Coronary artery (tissue), 2 donors: ENCODE data around the gene LCE3E.
"Not testable (repeated sequence)": the region's sequence is repeated elsewhere in the genome, so short reads cannot be mapped to it uniquely, and the experiment has no call there.

Source experiments
- DNase-seq: peaks from one replicate; pipeline ENCODE4 v3.0.0-alpha.2; 2017; ENCODE audit warnings: low spot score
- H3K27ac ChIP-seq, 2 donors: fragments of 200-600 bp; sonication (generic); one replicate each; pipeline ENCODE4 v1.5.1; 2016 to 2019
- H3K4me3 ChIP-seq: fragments of 200-600 bp; sonication (generic); 2 replicates; pipeline ENCODE4 v1.5.1; 2016; ENCODE audit warnings: mild to moderate bottlenecking, moderate library complexity
- TF ChIP-seq, protein P1 (sequence below): fragments of 200-600 bp; sonication (generic); IDR thresholded peaks from one replicate; pipeline ENCODE4 v1.5.1; 2019; ENCODE audit warnings: antibody characterized with exemption

Gene LCE3E

DNA sequence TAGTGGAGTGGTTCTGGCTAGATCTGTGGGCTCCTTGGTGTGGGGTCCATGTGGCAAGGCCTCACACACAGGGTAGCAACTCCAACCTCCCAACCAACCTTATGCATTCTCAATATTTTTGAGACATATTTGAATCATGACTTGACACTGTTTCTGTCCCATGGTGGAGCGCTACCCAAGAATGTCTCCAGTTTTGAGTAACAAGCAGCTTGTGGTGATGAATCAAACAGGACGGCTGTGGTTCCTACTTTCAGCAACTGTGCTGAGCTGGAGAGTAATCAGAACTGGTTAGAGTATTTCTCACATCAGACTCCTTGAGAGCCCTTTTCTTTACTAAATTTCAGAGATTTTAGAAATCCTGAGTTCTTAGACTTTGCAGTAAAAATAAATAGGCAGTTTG is 10.6 kb upstream of the LCE3E start:
- Histone ChIP-seq H3K4me3 (no peak overlapping the region), H3K27ac (no peak overlapping the region)
- TF ChIP-seq, protein P1, sequence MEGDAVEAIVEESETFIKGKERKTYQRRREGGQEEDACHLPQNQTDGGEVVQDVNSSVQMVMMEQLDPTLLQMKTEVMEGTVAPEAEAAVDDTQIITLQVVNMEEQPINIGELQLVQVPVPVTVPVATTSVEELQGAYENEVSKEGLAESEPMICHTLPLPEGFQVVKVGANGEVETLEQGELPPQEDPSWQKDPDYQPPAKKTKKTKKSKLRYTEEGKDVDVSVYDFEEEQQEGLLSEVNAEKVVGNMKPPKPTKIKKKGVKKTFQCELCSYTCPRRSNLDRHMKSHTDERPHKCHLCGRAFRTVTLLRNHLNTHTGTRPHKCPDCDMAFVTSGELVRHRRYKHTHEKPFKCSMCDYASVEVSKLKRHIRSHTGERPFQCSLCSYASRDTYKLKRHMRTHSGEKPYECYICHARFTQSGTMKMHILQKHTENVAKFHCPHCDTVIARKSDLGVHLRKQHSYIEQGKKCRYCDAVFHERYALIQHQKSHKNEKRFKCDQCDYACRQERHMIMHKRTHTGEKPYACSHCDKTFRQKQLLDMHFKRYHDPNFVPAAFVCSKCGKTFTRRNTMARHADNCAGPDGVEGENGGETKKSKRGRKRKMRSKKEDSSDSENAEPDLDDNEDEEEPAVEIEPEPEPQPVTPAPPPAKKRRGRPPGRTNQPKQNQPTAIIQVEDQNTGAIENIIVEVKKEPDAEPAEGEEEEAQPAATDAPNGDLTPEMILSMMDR: no peak
- DNase-seq: no peak

DNA sequence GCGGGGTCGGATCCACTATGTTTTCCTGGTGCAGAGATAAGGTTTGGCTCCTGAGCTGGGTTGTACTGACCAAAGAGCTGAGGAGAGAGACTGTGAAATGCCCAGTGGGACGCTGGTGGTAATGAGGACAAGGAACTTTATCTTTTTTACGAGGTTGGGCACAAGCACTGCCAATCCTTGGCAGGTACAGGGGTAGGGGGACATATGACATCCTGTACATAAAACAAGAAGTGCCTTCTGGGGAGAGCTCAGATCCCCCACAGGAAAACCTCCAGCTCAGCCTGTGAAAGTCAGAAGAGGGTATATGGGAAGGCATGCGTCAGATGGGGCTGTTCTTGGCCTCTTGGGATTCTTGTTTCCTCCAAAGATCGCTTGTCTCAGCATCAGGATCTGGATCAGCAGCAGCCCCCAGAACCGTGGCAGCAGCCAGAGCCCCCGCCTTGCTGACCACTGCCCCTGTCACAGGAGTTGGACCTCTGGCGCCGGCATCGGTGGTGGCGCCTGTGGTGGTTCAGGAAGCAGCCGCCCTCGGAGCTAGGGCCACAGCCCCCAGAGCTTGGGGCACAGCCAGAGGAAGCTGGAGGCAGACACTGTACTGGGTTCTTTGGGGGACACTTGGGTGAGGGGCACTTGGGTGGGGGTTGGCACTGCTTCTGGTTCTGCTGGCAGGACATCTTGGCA is 905 bp downstream of the LCE3E start:
- no peak overlapping the region for H3K27ac ChIP-seq
- TF ChIP-seq, protein P1: no peak
- H3K4me3 ChIP-seq: no peak overlapping the region
- DNase-seq: no peak

DNA sequence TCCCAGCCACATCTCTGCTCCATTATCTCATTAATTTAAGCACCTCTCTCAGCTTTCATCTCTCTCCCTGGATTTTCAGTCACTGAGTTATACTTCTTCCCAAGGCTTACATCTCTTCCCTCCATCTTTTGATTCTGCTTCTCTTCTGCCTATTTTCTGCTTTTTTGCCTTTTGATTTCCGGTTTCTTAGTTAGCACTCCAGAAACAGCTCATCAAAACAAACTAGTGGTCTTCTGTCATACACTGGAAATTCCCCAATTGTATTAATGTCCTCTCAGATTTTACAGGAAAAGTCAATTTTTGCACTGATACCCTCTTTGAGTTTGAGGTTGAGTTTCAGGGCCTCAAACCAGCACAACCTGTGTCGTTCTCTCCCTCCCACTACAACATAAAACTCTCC is 1.5 kb downstream of the LCE3E start:
- no peak for DNase-seq
- Histone ChIP-seq H3K27ac (no peak overlapping the region), H3K4me3 (no peak overlapping the region)
- TF ChIP-seq, protein P1: no peak

DNA sequence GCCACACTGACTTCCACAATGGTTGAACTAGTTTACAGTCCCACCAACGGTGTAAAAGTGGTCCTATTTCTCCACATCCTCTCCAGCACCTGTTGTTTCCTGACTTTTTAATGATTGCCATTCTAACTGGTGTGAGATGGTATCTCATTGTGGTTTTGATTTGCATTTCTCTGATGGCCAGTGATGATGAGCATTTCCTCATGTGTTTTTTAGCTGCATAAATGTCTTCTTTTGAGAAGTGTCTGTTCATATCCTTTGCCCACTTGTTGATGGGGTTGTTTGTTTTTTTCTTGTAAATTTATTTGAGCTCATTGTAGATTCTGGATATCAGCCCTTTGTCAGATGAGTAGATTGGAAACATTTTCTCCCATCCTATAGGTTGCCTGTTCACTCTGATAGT is 18.2 kb downstream of the LCE3E start:
- H3K27ac ChIP-seq, H3K4me3 ChIP-seq, DNase-seq: not testable (repeated sequence)

DNA sequence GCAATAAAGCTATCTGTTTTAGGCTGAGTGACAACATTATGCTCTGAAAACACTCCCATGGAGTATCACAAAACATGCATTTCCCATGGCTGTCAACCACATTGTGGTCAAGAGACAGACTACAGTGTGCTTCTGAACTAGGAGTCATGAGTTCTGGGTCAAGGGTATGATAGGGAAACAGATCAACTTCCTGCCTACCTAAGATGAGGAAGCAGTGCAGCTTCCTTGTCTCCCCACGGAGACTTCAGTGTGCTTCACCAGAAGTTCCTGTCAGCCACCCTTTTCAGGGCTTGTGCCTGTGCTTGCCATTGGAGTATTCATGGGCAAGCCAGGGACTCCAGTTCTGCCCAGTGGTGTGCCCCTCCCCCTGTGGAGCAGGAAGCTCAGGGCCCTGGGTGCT is 19.9 kb downstream of the LCE3E start:
- Histone ChIP-seq H3K27ac (no peak overlapping the region), H3K4me3 (no peak overlapping the region)
- DNase-seq: no peak
- TF ChIP-seq, protein P1: no peak

DNA sequence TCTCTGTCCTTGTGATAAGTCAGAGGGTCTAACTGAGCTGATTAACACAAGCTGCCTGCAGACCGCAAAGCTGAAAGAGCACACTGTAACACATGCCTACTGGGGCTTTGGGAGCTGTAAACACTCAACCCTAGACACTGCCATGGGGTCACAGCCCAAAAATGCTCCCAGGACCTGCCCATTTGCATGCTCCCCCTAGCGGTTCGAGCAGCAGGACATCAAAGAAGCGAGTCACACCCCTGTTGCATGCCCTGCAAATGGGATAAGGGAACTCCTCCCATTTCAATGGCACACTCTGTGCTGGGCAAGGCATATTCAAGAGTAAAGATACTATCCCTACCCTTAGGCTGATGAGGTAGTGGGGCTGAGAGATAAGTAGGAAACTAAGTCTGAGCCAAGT is 22.8 kb downstream of the LCE3E start:
- TF ChIP-seq, protein P1: no peak
- H3K4me3 ChIP-seq: no peak overlapping the region
- no peak for DNase-seq
- H3K27ac ChIP-seq: no peak overlapping the region

DNA sequence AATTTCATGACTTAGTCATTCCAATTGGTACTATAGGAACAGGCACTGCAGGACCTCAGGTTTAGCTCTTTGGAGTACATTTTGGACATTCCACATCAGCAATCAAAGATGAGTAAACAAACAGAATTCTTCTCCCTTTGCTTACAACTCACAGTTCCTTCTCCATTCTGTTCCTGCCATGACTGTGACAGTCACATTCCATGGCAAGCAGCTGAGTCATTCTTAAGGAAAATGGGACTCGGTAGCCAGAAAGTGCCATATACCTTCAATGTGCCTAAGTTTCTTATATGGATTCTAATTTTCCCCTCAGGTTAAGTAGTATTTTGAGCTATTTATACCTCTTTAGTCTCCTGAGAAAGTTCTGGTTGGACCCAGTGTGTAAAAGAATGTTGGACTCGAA is 26.7 kb downstream of the LCE3E start:
- Histone ChIP-seq H3K4me3 (no peak overlapping the region), H3K27ac (no peak overlapping the region)
- TF ChIP-seq, protein P1: no peak
- no peak for DNase-seq

DNA sequence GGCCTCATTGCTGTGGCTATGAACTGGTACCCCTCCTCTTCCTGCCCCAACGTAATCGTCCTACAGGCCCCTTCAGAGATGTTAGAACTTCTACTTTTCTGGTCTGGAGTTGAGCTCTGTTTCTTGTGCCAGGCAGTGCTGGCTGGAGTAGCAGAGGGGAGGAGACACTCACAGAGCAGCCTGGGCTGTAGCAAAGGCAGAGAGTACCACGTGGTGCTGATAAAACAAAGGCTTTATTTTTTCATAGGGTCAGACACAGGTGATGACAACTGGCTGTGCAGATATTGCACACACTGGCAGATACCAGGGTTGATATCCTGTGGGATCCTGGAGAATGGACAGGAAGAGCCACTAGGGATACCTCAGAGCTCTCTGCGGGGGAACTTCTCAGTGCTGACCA is 29.1 kb downstream of the LCE3E start:
- Histone ChIP-seq H3K27ac (no peak overlapping the region), H3K4me3 (no peak overlapping the region)
- TF ChIP-seq, protein P1: no peak
- DNase-seq: no peak
